ENCODE data around the gene FAM131B.

GRCh38 chr7:143385891-143386781 is 23.6 kb upstream of the FAM131B start:
- TF ChIP-seq, protein P1, sequence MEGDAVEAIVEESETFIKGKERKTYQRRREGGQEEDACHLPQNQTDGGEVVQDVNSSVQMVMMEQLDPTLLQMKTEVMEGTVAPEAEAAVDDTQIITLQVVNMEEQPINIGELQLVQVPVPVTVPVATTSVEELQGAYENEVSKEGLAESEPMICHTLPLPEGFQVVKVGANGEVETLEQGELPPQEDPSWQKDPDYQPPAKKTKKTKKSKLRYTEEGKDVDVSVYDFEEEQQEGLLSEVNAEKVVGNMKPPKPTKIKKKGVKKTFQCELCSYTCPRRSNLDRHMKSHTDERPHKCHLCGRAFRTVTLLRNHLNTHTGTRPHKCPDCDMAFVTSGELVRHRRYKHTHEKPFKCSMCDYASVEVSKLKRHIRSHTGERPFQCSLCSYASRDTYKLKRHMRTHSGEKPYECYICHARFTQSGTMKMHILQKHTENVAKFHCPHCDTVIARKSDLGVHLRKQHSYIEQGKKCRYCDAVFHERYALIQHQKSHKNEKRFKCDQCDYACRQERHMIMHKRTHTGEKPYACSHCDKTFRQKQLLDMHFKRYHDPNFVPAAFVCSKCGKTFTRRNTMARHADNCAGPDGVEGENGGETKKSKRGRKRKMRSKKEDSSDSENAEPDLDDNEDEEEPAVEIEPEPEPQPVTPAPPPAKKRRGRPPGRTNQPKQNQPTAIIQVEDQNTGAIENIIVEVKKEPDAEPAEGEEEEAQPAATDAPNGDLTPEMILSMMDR (CRISPR knock-in tag; IDR thresholded peaks at IDR 0.05), result no peak
- TF ChIP-seq FOXO4 (CRISPR knock-in tag; conservative IDR thresholded peaks at IDR 0.05) (no peak), ZNF205 (CRISPR knock-in tag; IDR thresholded peaks at IDR 0.05) (no peak), KDM1A (CRISPR knock-in tag; IDR thresholded peaks at IDR 0.05) (no peak), SRY (CRISPR knock-in tag; IDR thresholded peaks at IDR 0.05) (no peak), ARHGAP35 (CRISPR knock-in tag; IDR thresholded peaks at IDR 0.05; ENCODE audit: borderline replicate concordance) (no peak), HNRNPL (IDR thresholded peaks at IDR 0.05; ENCODE audit: low read depth, low read length) (no peak), SMAD1 (CRISPR knock-in tag; IDR thresholded peaks at IDR 0.05; ENCODE audit: borderline replicate concordance, low read depth) (no peak), MAX (IDR thresholded peaks at IDR 0.05) (no peak), NFYB (CRISPR knock-in tag; IDR thresholded peaks at IDR 0.05) (no peak), EHMT2 (IDR thresholded peaks at IDR 0.05; ENCODE audit: borderline replicate concordance, low read depth, low read length) (no peak), TP53 (CRISPR knock-in tag; conservative IDR thresholded peaks at IDR 0.05) (no peak), FOXA1 (IDR thresholded peaks at IDR 0.05) (no peak), FOXA1 (CRISPR knock-in tag; IDR thresholded peaks at IDR 0.05) (no peak), RFX5 (IDR thresholded peaks at IDR 0.05; ENCODE audit: low read depth, low read length) (no peak)

All from HepG2 (cell line).